Central memory CD4-positive, alpha-beta T cell (primary cell): ENCODE results near the gene ZNF423.

ENCODE experiments used
- DNase-seq: peaks from one replicate; pipeline ENCODE4 v3.0.0; 2022

Gene ZNF423

GRCh38 chr16:49848530-49848929 is 7.4 kb downstream of the ZNF423 start:
- no peak for DNase-seq

DNA sequence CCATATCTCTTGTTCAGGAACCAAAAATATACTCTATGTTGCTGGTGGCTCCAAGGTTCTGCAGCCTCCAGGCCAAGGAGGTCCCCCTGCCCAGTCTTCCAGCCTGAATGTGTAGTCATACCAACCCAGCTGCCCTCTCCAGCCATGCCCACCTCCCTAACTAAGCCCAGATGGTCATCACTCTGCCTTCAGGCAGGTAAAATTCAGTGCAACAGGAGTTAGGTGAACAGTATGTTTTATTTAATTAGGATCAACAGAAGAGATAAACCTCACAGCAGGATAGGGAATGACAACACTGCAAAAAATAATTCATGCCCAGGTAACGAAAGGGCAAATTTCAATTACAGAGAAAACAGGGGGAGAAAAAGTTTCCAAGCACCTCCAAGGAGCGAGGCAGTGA is 9.1 kb downstream of the ZNF423 start:
- DNase-seq = no peak

- DNase-seq = no peak
These were observed 11.6 kb downstream of the ZNF423 start for GRCh38 chr16:49844359-49844758.

GRCh38 chr16:49843758-49844157 is 12.2 kb downstream of the ZNF423 start:
- no peak for DNase-seq

DNA sequence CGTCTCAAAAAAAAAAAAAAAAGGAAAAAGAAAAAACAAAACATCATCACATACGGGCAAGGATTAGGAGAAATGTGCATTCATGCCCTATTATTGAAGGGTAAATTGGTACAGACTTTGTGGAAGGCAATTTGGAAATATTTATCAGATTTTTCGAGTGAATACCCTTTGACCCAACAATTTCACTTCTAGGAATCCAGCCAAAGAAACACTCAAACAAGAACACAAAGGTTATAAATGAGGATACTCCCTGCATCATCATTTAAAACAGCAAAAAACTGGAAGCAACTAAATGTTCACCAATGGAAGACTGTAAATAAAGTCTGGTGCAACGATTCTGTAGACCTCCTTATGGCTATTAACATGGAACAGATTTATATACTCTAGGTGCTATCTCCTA is 12.9 kb downstream of the ZNF423 start:
- no peak for DNase-seq

GRCh38 chr16:49839017-49839825 is 16.7 kb downstream of the ZNF423 start:
- no peak for DNase-seq

- DNase-seq = no peak
These were observed 17.4 kb downstream of the ZNF423 start for GRCh38 chr16:49838441-49839016.

GRCh38 chr16:49837688-49838410 is 18.1 kb downstream of the ZNF423 start:
- no peak for DNase-seq

- DNase-seq = no peak
These were observed 19.2 kb downstream of the ZNF423 start for GRCh38 chr16:49836668-49837067.

DNA sequence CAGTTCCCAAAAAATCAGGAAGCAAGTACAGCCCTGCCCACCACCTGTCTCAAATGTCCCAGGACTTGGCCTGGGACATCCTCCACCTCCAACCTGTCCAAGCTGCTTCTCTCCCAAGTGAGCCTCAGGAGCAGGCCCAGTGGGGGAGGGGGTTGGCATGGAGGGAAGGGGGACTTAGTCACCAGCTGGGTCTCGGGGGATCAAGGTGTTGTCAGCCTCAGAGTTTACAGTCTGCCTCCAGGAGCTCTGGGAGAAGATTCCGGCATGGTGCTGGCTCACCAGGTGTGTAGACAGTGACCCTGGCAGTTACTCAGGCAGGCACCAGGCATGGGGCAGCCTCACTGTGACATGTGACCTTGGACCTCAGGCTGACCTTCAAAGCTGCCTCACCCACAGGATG is 19.7 kb downstream of the ZNF423 start:
- no peak for DNase-seq

- no peak for DNase-seq
These were observed 20.6 kb downstream of the ZNF423 start for GRCh38 chr16:49835161-49835777.

GRCh38 chr16:49834531-49835151 is 21.3 kb downstream of the ZNF423 start:
- DNase-seq = no peak

DNA sequence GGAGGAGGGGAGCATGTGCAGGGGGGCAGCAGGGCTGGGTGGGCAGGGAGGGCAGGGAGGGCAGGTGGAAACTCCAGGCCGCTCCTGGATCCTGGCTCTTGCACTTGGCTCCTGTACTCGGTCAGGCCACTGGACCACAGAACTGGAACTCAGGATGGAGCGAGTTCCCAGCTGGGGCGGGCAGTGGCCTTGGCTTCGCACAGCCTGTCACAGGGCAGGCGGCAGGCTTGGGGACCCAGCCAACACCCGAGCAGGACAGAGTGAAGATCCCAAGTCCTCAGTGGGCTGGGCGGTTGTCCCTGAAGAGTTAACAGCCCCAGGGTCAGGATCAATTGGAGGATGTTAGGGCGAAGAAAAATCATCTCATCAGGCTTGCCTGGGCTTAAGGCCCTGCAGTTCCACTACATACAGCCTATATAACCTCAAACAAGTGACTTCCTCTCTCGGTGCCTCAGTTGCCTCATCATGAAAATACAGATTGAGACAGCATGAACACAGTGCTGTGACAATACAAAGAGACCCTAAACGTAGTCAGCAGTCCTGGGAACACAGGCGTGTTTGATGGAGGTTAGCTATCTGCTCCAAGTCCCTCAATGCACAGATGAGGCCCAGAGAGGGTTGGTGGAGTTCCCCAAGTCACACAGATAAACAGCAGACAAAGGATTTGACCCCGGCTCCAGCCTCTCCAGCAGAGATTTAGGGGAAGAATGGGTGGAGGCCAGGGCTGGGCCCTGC is 21.9 kb downstream of the ZNF423 start:
- no peak for DNase-seq

DNA sequence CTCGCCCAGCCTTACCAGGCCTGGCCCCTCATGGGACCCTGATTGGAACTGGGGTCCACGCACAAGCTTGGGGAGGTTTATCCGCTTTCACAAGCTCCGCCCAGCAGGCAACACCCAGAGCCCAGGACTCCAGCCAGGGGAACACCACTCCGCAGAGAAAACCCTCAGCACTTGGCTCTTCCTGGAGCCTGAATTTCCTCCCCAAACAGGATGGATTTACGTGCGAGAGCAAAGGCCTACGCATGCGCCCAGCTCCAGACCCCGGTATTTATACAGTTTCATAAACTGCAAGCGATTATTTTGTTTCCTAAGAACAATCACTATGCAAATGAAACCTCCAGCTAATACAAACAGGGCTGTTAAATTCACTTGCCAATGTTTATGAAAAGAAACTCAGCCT is 22.8 kb downstream of the ZNF423 start:
- no peak for DNase-seq

DNA sequence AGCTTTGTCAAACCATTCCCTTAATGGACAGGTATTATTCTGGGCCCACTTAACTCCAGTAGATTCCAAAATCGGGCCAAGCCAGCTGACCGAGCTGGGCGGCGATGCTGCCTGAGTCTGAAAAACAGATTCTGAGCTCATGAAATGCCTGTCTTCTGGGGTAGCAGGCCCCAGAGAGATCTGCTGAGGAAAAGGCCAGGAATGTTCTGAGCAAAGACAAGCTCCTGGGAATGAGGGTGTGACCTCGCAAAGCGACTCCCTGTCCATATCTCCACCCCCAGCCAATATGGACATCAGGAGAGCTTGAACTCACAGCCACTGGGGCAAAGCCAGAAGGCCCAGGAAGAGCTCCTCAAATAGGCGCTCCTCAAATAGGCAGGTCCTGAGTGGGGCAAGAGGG is 23.7 kb downstream of the ZNF423 start:
- DNase-seq = no peak

- DNase-seq = no peak
These were observed 25.0 kb downstream of the ZNF423 start for GRCh38 chr16:49830873-49831272.

GRCh38 chr16:49828533-49829267 is 27.2 kb downstream of the ZNF423 start:
- DNase-seq = no peak

DNA sequence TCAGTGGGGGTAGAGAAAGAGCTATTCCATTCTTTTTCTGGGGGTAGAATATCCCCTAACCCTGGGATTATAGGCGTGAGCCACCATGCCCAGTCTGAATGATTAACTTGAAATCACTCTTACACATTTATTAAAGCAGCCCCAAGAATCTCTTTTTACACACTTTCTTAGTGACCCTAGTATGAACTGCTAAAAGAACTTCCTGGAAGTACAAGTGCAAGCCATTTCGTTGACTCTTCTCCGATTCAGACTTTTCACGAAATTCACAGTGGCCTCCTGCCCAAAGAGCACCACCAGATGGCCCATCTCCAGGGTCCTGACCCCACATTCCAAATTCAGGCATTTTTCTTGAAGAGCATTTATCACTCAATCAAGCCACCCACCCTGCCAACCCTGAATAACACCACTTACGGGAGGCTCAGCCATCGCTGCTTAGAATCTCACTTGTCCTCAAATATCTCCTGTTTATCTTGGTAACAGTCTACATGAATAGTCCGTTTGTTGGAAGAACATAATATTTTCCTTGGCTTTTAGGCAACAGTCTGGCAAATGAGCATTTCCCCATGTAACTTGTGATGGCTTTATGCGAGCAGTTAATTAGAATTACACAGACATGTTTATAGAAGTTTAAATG is 28.0 kb downstream of the ZNF423 start:
- DNase-seq = no peak

- DNase-seq = no peak
These were observed 29.4 kb downstream of the ZNF423 start for GRCh38 chr16:49826515-49826914.

- no peak for DNase-seq
These were observed 30.9 kb downstream of the ZNF423 start for GRCh38 chr16:49825041-49825440.

DNA sequence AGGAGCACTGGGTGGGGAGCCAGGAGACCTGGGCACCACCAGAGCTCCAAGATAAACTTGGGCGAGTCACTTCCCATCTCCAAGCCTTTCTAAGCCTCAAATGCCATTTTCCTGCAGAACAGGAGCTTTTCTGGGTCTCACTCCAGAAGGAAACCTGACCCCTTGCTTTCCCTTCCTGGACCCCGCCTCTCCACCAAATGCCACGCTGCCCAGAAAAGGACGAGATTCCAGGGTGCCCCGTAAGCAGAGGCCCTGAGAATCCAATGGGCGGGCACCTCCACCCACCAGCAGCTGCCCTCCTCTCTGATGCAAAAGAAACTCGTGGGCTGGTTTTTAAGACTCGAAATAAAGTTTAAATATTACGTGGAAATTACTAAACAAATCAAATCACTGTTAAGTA is 31.3 kb downstream of the ZNF423 start:
- no peak for DNase-seq
